ENCODE results near the gene PGAM1. TPM values are rescaled to one million over a fixed set of nuclear protein-coding genes. Genes with fewer than 3 reads are reported as not detected.

Gene PGAM1
- polyA plus RNA-seq, 10 donors, result 90.7 to 151 (median 117) TPM

Other genes with a start within 250 kb of the PGAM1 start
- gene SLIT1, start 240.2 kb upstream of the PGAM1 start, polyA plus RNA-seq (ENCODE audit: insufficient read length in 10 of 10), result 1 to 10 TPM in 4 of 10 donors, under 1 TPM in 6; 0.39 to 1.9 (median 0.84) TPM
- gene ARHGAP19, start 133.6 kb upstream of the PGAM1 start, polyA plus RNA-seq (ENCODE audit: insufficient read length in 10 of 10), result 10 to 100 TPM in 7 of 10 donors, 1 to 10 TPM in 3; 8.8 to 17.1 (median 12.6) TPM
- 1 to 10 TPM in 8 of 10 donors, under 1 TPM in 2; 0.76 to 2.5 (median 1.4) TPM for gene FRAT1, start 106.9 kb upstream of the PGAM1 start, polyA plus RNA-seq (ENCODE audit: insufficient read length in 10 of 10)
- gene FRAT2, start 91.5 kb upstream of the PGAM1 start, polyA plus RNA-seq (ENCODE audit: insufficient read length in 10 of 10), result 1 to 10 TPM; 2.6 to 5.8 (median 3.7) TPM
- gene RRP12, start 24.9 kb upstream of the PGAM1 start, polyA plus RNA-seq (ENCODE audit: insufficient read length in 10 of 10), result 10 to 100 TPM; 18.5 to 27.3 (median 21.3) TPM
- gene EXOSC1, start 19.8 kb downstream of the PGAM1 start, polyA plus RNA-seq (ENCODE audit: insufficient read length in 10 of 10), result 10 to 100 TPM; 25.0 to 32.8 (median 28.5) TPM
- 10 to 100 TPM; 27.2 to 35.5 (median 31.7) TPM for gene ZDHHC16, start 20.0 kb downstream of the PGAM1 start, polyA plus RNA-seq (ENCODE audit: insufficient read length in 10 of 10)
- gene MMS19, start 72.2 kb downstream of the PGAM1 start, polyA plus RNA-seq (ENCODE audit: insufficient read length in 10 of 10), result 10 to 100 TPM; 51.9 to 84.9 (median 58.4) TPM
- 10 to 100 TPM; 11.3 to 17.3 (median 14.0) TPM for gene UBTD1, start 72.7 kb downstream of the PGAM1 start, polyA plus RNA-seq (ENCODE audit: insufficient read length in 10 of 10)
- 10 to 100 TPM in 9 of 10 donors, 1 to 10 TPM in 1; 8.5 to 60.8 (median 27.0) TPM for gene ANKRD2, start 146.6 kb downstream of the PGAM1 start, polyA plus RNA-seq (ENCODE audit: insufficient read length in 10 of 10)
- 1 to 10 TPM in 3 of 10 donors, under 1 TPM in 7; 0.34 to 1.6 (median 0.80) TPM for gene HOGA1, start 158.2 kb downstream of the PGAM1 start, polyA plus RNA-seq (ENCODE audit: insufficient read length in 10 of 10)
- gene C10orf62, start 163.5 kb downstream of the PGAM1 start, polyA plus RNA-seq (ENCODE audit: insufficient read length in 10 of 10), result under 1 TPM in 1 of 10 donors, not detected in 9; 0.17 TPM
- 1 to 10 TPM; 3.7 to 7.6 (median 5.1) TPM for gene MORN4, start 207.3 kb downstream of the PGAM1 start, polyA plus RNA-seq (ENCODE audit: insufficient read length in 10 of 10)
- 10 to 100 TPM in 2 of 10 donors, 1 to 10 TPM in 8; 8.8 to 12.2 (median 9.3) TPM for gene PI4K2A, start 214.5 kb downstream of the PGAM1 start, polyA plus RNA-seq (ENCODE audit: insufficient read length in 10 of 10)

Measured in muscle of back (tissue), 10 donors.